Measurements from ENCODE around the gene MSANTD7. TPM values are rescaled to one million over a fixed set of nuclear protein-coding genes. Genes with fewer than 3 reads are reported as not detected.
A peak's percentile ranks its signal among the peaks of the same experiment; 100 is the strongest.

Gene MSANTD7
- total RNA-seq, 1 donor from 2014 or later = 16.5 TPM

- POLR2A ChIA-PET = no interaction called here
- Mint-ChIP-seq H3K9me3 (no peaks in the 10 kb centered on the region), H3K27ac (peak overlapping the region; percentile 46), H3K27me3 (no peaks in the 10 kb centered on the region), H3K36me3 (ENCODE audit: low read depth) (no peaks in the 10 kb centered on the region), H3K4me1 (peaks cover 13% of the 10 kb centered on the region), H3K4me3 (no peak overlapping the region)
- intact Hi-C loops (cut with micrococcal nuclease) = loop anchor here (5.0 kb wide), 1 partner anchor 233 kb away; no protein-coding TSS in a partner anchor
- CTCF ChIA-PET = interaction anchor here (0.6 to 1.4 kb wide), 4 partner anchors 10 to 283 kb away, joined by 3 to 4 read pairs (median 3); no protein-coding TSS in a partner anchor
- no peak for DNase-seq
- ATAC-seq (ENCODE audit: low read depth) = no peak
- TF ChIP-seq CTCF (IDR thresholded peaks at IDR 0.05) = no peak
Measured at GRCh38 chr10:14820010-14820774, 17.9 kb upstream of the MSANTD7 start.

DNA sequence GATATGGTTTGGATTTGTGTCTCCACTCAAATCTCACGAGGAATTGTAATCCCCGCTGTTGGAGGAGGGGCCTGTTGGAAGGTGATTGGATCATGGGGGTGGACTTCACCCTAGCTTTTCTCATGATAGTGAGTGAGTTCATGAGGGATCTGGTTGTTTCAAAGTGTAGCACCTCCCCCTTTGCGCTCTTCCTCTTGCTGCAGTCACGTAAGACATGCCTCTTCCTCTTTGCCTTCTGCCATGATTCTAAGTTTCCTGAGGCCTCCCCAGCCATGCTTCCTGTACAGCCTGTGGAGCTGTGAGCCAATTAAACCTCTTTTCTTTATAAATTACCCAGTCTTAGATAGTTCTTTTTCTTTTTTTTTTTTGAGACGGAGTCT is 17.3 kb upstream of the MSANTD7 start:
- Mint-ChIP-seq H3K4me1 (peaks cover 15% of the 10 kb centered on the region), H3K27ac (no peak overlapping the region), H3K36me3 (ENCODE audit: low read depth) (no peaks in the 10 kb centered on the region), H3K9me3 (no peaks in the 10 kb centered on the region), H3K4me3 (no peak overlapping the region), H3K27me3 (no peaks in the 10 kb centered on the region)
- ATAC-seq (ENCODE audit: low read depth) (no peak), DNase-seq (no peak)
- intact Hi-C loops (cut with micrococcal nuclease) = loop anchor here (5.0 kb wide), 1 partner anchor 233 kb away; no protein-coding TSS in a partner anchor
- ChIA-PET POLR2A (no interaction called here), CTCF (no interaction called here)
- TF ChIP-seq CTCF (IDR thresholded peaks at IDR 0.05) = no peak

DNA sequence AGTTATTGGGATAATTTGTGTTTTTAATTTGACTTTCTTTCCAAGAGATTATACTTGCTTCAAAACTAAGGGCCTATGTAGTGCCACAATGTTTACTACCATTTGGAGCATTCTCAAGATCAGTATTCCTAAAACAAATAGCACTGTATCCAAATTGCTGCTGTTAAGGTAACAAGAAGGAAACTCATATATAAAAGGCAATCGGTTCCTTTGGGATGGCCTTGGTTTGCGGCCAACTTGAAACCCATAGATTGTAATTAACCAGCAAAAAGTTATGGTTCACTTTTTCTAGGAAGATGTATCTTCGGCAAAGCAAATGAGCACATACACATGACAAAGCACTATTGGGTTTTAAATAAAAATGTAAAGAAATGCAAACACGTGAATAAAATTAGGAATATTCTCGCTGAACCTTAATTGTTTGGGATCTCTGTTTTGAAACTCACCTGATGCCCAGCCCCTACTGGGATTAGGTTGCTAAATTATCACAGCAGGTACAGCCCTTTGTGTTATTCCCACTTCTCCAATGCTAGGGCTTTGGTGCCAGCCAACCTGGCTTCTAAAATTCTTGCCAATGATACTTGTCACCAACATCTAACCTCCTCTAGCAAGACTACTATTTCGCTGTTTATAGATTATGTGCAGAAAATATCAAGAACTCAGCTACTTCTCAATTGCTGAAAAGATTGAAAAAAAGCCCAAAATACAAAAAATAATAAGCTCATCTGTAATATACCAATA is 16.3 kb upstream of the MSANTD7 start:
- TF ChIP-seq CTCF (IDR thresholded peaks at IDR 0.05) = no peak
- H3K9me3 Mint-ChIP-seq = no peaks in the 10 kb centered on the region
- DNase-seq = no peak
- no peak overlapping the region for H3K27ac Mint-ChIP-seq
- intact Hi-C loops (cut with micrococcal nuclease) = loop anchor here (2.0 to 5.0 kb wide), 3 partner anchors 85 to 625 kb away; no protein-coding TSS in a partner anchor
- H3K4me3 Mint-ChIP-seq = no peak overlapping the region
- peaks cover 24% of the 10 kb centered on the region for H3K4me1 Mint-ChIP-seq
- no peak for ATAC-seq (ENCODE audit: low read depth)
- CTCF ChIA-PET = interaction anchor here (1.0 to 3.4 kb wide), 18 partner anchors 15 to 625 kb away, joined by 3 to 34 read pairs (median 8); partner anchors contain the start of genes CDNF, HSPA14 and MSANTD7
- no peaks in the 10 kb centered on the region for H3K36me3 Mint-ChIP-seq (ENCODE audit: low read depth)
- POLR2A ChIA-PET = interaction anchor here (0.6 to 3.4 kb wide), 2 partner anchors 61 to 224 kb away, joined by 4 to 14 read pairs; no protein-coding TSS in a partner anchor
- H3K27me3 Mint-ChIP-seq = no peaks in the 10 kb centered on the region

GRCh38 chr10:14822879-14823755 is 15.0 kb upstream of the MSANTD7 start:
- POLR2A ChIA-PET = interaction anchor here (0.6 to 3.4 kb wide), 8 partner anchors 62 to 300 kb away, joined by 3 to 14 read pairs (median 4); no protein-coding TSS in a partner anchor
- H3K36me3 Mint-ChIP-seq (ENCODE audit: low read depth) = no peaks in the 10 kb centered on the region
- peaks cover 24% of the 10 kb centered on the region for H3K4me1 Mint-ChIP-seq
- no peak overlapping the region for H3K4me3 Mint-ChIP-seq
- H3K27me3 Mint-ChIP-seq = no peaks in the 10 kb centered on the region
- peak; percentile 25 for TF ChIP-seq CTCF (IDR thresholded peaks at IDR 0.05)
- intact Hi-C loops (cut with micrococcal nuclease) = loop anchor here (1.0 to 5.0 kb wide), 8 partner anchors 83 to 626 kb away; no protein-coding TSS in a partner anchor
- no peaks in the 10 kb centered on the region for H3K9me3 Mint-ChIP-seq
- peak overlapping the region; percentile 26 for H3K27ac Mint-ChIP-seq
- ATAC-seq (ENCODE audit: low read depth) (peak; percentile 74), DNase-seq (no peak)
- CTCF ChIA-PET = interaction anchor here (0.6 to 3.4 kb wide), 30 partner anchors 14 to 626 kb away, joined by 3 to 34 read pairs (median 4); partner anchors contain the start of genes CDNF, HSPA14 and MSANTD7

Measured in activated B cell treated with CpG ODN at 0.5 μM for 24 hours (primary cell).